Vagina (tissue), 2 donors: ENCODE measurements around the gene OGFRL1. TPM values are rescaled to one million over a fixed set of nuclear protein-coding genes. Genes with fewer than 3 reads are reported as not detected.

Experiments used
- DNase-seq, 2 donors: peaks; one replicate each; pipeline ENCODE4 v3.0.0-alpha.2; 2017; ENCODE audit errors: extremely low spot score in 2 of 2
- H3K27ac ChIP-seq: fragments of 200-600 bp; sonication (generic); one replicate; pipeline ENCODE4 v1.5.1; 2019
- H3K27me3 ChIP-seq: fragments of 200-600 bp; sonication (generic); one replicate; pipeline ENCODE4 v1.5.1; 2019
- H3K36me3 ChIP-seq, 2 donors: fragments of 200-600 bp; sonication (generic); one replicate each; pipeline ENCODE4 v1.5.1; 2017 to 2019
- H3K4me1 ChIP-seq: fragments of 200-600 bp; sonication (generic); one replicate; pipeline ENCODE4 v1.5.1; 2019
- H3K4me3 ChIP-seq, 2 donors: fragments of 200-600 bp; sonication (generic); 1 replicate in 1 of 2; 2 replicates in 1 of 2; pipeline ENCODE4 v1.5.1; 2016 to 2019
- H3K9me3 ChIP-seq: fragments of 200-600 bp; sonication (generic); one replicate; pipeline ENCODE4 v1.5.1; 2019
- POLR2A ChIP-seq, 2 donors: fragments of 450-650 bp; IDR thresholded peaks; one replicate each; pipeline ENCODE4 v1.6.1; 2017; ENCODE audit warnings: antibody characterized with exemption in 2 of 2, mild to moderate bottlenecking in 2 of 2, moderate library complexity in 2 of 2
- POLR2AphosphoS5 ChIP-seq, 2 donors: sonication (generic); formaldehyde crosslinking; IDR thresholded peaks; one replicate each; pipeline ENCODE4 v1.9.0; 2017; ENCODE audit warnings: antibody characterized with exemption in 2 of 2, mild to moderate bottlenecking in 2 of 2, low read depth in 1 of 2; ENCODE audit not compliant: insufficient read depth in 1 of 2
- intact Hi-C: fragments of 100-400 bp; cut with DNase I; formaldehyde crosslinking; loops from one replicate; pipeline ENCODE4 v1.15.1; 2023
- total RNA-seq: library from RNA; depleted of rRNA; stranded (reverse); fragments of >200 nt; gene quantifications from one replicate; pipeline ENCODE4 v1.2.3, GENCODE V29; 2016
- TF ChIP-seq, protein P1 (sequence below), 3 experiments: fragments of 450-650 bp in 2 of 3; fragments of 200-600 bp in 1 of 3; sonication (generic) in 1 of 3; IDR thresholded peaks; one replicate each; pipeline ENCODE4 v1.5.1; 2017 to 2019; ENCODE audit warnings: antibody characterized with exemption in 3 of 3, mild to moderate bottlenecking in 2 of 3, moderate library complexity in 2 of 3

Gene OGFRL1
- total RNA-seq, 1 donor from 2014 or later: 34.1 TPM

GRCh38 chr6:71346334-71346694, 57.7 kb downstream of the OGFRL1 start:
- no peak for DNase-seq
- intact Hi-C loops: no loop called here
- H3K36me3 ChIP-seq: no peaks in the 10 kb centered on the region
- no peaks in the 10 kb centered on the region for H3K9me3 ChIP-seq
- H3K27me3 ChIP-seq: no peaks in the 10 kb centered on the region
- H3K27ac ChIP-seq: no peak overlapping the region
- TF ChIP-seq, protein P1, sequence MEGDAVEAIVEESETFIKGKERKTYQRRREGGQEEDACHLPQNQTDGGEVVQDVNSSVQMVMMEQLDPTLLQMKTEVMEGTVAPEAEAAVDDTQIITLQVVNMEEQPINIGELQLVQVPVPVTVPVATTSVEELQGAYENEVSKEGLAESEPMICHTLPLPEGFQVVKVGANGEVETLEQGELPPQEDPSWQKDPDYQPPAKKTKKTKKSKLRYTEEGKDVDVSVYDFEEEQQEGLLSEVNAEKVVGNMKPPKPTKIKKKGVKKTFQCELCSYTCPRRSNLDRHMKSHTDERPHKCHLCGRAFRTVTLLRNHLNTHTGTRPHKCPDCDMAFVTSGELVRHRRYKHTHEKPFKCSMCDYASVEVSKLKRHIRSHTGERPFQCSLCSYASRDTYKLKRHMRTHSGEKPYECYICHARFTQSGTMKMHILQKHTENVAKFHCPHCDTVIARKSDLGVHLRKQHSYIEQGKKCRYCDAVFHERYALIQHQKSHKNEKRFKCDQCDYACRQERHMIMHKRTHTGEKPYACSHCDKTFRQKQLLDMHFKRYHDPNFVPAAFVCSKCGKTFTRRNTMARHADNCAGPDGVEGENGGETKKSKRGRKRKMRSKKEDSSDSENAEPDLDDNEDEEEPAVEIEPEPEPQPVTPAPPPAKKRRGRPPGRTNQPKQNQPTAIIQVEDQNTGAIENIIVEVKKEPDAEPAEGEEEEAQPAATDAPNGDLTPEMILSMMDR (IDR thresholded peaks at IDR 0.05): no peak
- TF ChIP-seq POLR2A (IDR thresholded peaks at IDR 0.05) (no peak), POLR2AphosphoS5 (IDR thresholded peaks at IDR 0.05; ENCODE audit: insufficient read depth in 1 of 2, low read depth in 1 of 2) (no peak)
- H3K4me1 ChIP-seq: peaks cover 20% of the 10 kb centered on the region
- H3K4me3 ChIP-seq: no peak overlapping the region

- DNase-seq: no peak
- Histone ChIP-seq H3K36me3 (no peaks in the 10 kb centered on the region), H3K4me3 (no peak overlapping the region), H3K4me1 (peaks cover 22% of the 10 kb centered on the region), H3K9me3 (no peaks in the 10 kb centered on the region), H3K27ac (no peak overlapping the region), H3K27me3 (no peaks in the 10 kb centered on the region)
- intact Hi-C loops: no loop called here
- TF ChIP-seq POLR2A (IDR thresholded peaks at IDR 0.05) (no peak), POLR2AphosphoS5 (IDR thresholded peaks at IDR 0.05; ENCODE audit: insufficient read depth in 1 of 2, low read depth in 1 of 2) (no peak)
- TF ChIP-seq, protein P1 (IDR thresholded peaks at IDR 0.05): no peak
Observed at GRCh38 chr6:71347119-71347518, 58.5 kb downstream of the OGFRL1 start.

DNA sequence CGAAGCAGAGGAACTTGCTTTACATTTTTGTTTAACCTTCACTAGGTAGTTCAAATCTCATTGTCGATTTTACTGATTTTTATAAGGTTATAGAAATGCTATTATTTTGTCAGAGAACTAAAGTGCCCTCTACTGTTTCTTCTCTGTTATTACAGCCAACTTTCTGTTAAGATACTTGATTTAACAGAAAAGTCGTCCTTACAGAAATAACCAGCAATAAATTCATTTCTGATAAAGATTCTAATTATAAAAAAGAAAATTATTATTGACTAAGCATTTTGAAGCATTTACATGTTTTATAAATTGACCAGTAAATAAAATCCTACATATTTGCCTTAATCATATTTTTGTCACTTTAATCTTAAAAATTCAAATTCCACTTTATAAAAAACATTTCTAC, 60.8 kb downstream of the OGFRL1 start:
- Histone ChIP-seq H3K4me3 (no peak overlapping the region), H3K36me3 (no peaks in the 10 kb centered on the region), H3K27ac (no peak overlapping the region), H3K9me3 (no peaks in the 10 kb centered on the region), H3K27me3 (no peaks in the 10 kb centered on the region), H3K4me1 (peaks cover 22% of the 10 kb centered on the region)
- no peak for DNase-seq
- TF ChIP-seq, protein P1 (IDR thresholded peaks at IDR 0.05): peak; percentile 32 to 71 (median 63)
- no peak for TF ChIP-seq POLR2AphosphoS5 (IDR thresholded peaks at IDR 0.05; ENCODE audit: insufficient read depth in 1 of 2, low read depth in 1 of 2)
- no peak for TF ChIP-seq POLR2A (IDR thresholded peaks at IDR 0.05)
- intact Hi-C loops: no loop called here

- intact Hi-C loops: loop anchor here (5.0 kb wide), 1 partner anchor 158 kb away; no protein-coding TSS in a partner anchor
- H3K27ac ChIP-seq: peak overlapping the region; percentile 14
- no peaks in the 10 kb centered on the region for H3K36me3 ChIP-seq
- no peaks in the 10 kb centered on the region for H3K27me3 ChIP-seq
- H3K9me3 ChIP-seq: no peaks in the 10 kb centered on the region
- no peak overlapping the region for H3K4me3 ChIP-seq
- DNase-seq: no peak
- H3K4me1 ChIP-seq: peaks cover 22% of the 10 kb centered on the region
- no peak for TF ChIP-seq POLR2A (IDR thresholded peaks at IDR 0.05)
- TF ChIP-seq, protein P1 (IDR thresholded peaks at IDR 0.05): no peak
- peak in 1 of 2 donors; percentile 41 for TF ChIP-seq POLR2AphosphoS5 (IDR thresholded peaks at IDR 0.05; ENCODE audit: insufficient read depth in 1 of 2, low read depth in 1 of 2)
Observed at GRCh38 chr6:71349976-71350615, 61.5 kb downstream of the OGFRL1 start.

DNA sequence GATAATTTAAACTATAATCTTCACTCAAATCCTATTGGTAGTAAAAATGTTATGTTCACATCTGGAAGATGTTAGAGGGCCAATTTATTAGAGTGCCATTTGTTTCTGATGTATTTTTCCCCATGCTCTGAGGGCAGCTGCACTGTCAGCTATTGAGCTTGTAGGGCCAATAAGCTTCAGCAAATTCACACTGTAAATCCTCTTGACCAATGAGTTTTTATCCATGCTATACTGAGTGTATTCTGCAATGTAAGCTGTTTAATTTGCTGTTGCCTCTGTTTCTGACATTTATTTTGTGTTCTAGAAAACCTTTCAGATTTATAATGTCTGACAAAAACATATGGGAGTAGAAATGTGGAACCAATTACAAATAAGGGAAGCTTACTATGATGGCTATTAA, 62.6 kb downstream of the OGFRL1 start:
- Histone ChIP-seq H3K4me3 (no peak overlapping the region), H3K27me3 (no peaks in the 10 kb centered on the region), H3K4me1 (peaks cover 22% of the 10 kb centered on the region), H3K36me3 (no peaks in the 10 kb centered on the region), H3K9me3 (no peaks in the 10 kb centered on the region), H3K27ac (peak overlapping the region; percentile 14)
- intact Hi-C loops: loop anchor here (5.0 kb wide), 1 partner anchor 159 kb away; no protein-coding TSS in a partner anchor
- no peak for DNase-seq
- no peak for TF ChIP-seq POLR2AphosphoS5 (IDR thresholded peaks at IDR 0.05; ENCODE audit: insufficient read depth in 1 of 2, low read depth in 1 of 2)
- TF ChIP-seq, protein P1 (IDR thresholded peaks at IDR 0.05): no peak
- TF ChIP-seq POLR2A (IDR thresholded peaks at IDR 0.05): no peak
